Ishikawa (cell line): Measurements from ENCODE around the gene SYNDIG1.

ENCODE experiments used
- CEBPB ChIP-seq: IDR thresholded peaks from 2 replicates; pipeline ENCODE4 v1.6.1; 2012
- CREB1 ChIP-seq: IDR thresholded peaks from 2 replicates; pipeline ENCODE4 v1.6.1; 2012; ENCODE audit warnings: low read depth
- EP300 ChIP-seq: IDR thresholded peaks from 2 replicates; pipeline ENCODE4 v1.6.1; 2012; ENCODE audit warnings: borderline replicate concordance
- RAD21 ChIP-seq: IDR thresholded peaks from 2 replicates; pipeline ENCODE4 v1.6.1; 2012; ENCODE audit warnings: low read depth
- TEAD4 ChIP-seq: IDR thresholded peaks from 2 replicates; pipeline ENCODE4 v1.6.1; 2012
- YY1 ChIP-seq: IDR thresholded peaks from 2 replicates; pipeline ENCODE4 v1.6.1; 2012; ENCODE audit warnings: low read depth

GRCh38 chr20:24670981-24671380 lies 201.6 kb downstream of the SYNDIG1 start:
- TF ChIP-seq TEAD4, result no peak
- no peak for TF ChIP-seq RAD21
- TF ChIP-seq YY1, result no peak
- no peak for TF ChIP-seq CEBPB
- no peak for TF ChIP-seq CREB1
- TF ChIP-seq EP300, result no peak
